Lung (tissue), 12 donors: ENCODE measurements around the gene MYO3A. TPM values are rescaled to one million over a fixed set of nuclear protein-coding genes. Genes with fewer than 3 reads are reported as not detected.

Experiments used
- ATAC-seq: fragments of 200-7000 bp; cut with Tn5 transposase; one replicate; pipeline ENCODE4 v1.9.1; 2020; ENCODE audit warnings: moderate number of reproducible peaks; ENCODE audit not compliant: insufficient read depth, low FRiP score
- DNase-seq, 3 donors: peaks; one replicate each; pipeline ENCODE4 v3.0.0-alpha.2; 2013 to 2017
- H3K27ac ChIP-seq, 2 donors: one replicate each; pipeline ENCODE4 v1.5.1; 2013; ENCODE audit warnings: mild to moderate bottlenecking in 2 of 2, moderate library complexity in 2 of 2, control low read depth in 1 of 2, inconsistent platforms in 1 of 2, low read depth in 1 of 2, low read length in 1 of 2
- H3K27me3 ChIP-seq, 3 donors: one replicate each; pipeline ENCODE4 v1.5.1; 2013; ENCODE audit warnings: low read length in 2 of 3; ENCODE audit not compliant: control insufficient read depth in 3 of 3, insufficient read depth in 3 of 3
- H3K36me3 ChIP-seq, 4 donors: one replicate each; pipeline ENCODE4 v1.5.1; 2013; ENCODE audit warnings: low read length in 4 of 4, mild to moderate bottlenecking in 1 of 4, moderate library complexity in 1 of 4; ENCODE audit not compliant: control insufficient read depth in 4 of 4, insufficient read depth in 4 of 4
- H3K4me1 ChIP-seq, 5 donors: one replicate each; pipeline ENCODE4 v1.5.1; 2013; ENCODE audit warnings: low read length in 5 of 5, mild to moderate bottlenecking in 2 of 5, moderate library complexity in 1 of 5; ENCODE audit not compliant: control insufficient read depth in 5 of 5, insufficient read depth in 5 of 5
- H3K4me3 ChIP-seq: one replicate; pipeline ENCODE4 v1.5.1; 2013; ENCODE audit warnings: mild to moderate bottlenecking, control low read depth, moderate library complexity
- H3K9ac ChIP-seq, 2 donors: one replicate each; pipeline ENCODE4 v1.5.1; 2013; ENCODE audit warnings: low read length in 2 of 2, control low read depth in 1 of 2; ENCODE audit not compliant: insufficient read depth in 1 of 2
- H3K9me3 ChIP-seq, 4 donors: one replicate each; pipeline ENCODE4 v1.5.1; 2013; ENCODE audit warnings: low read length in 3 of 4, mild to moderate bottlenecking in 1 of 4, moderate library complexity in 1 of 4; ENCODE audit not compliant: control insufficient read depth in 4 of 4, insufficient read depth in 3 of 4
- WGBS, 2 donors: extraction: QIAGEN DNeasy Blood & Tissue Kit; methylation state at CpG; one replicate each; pipeline ENCODE4 v1.1.7; 2013; 5-methylcytosine and 5-hydroxymethylcytosine counted together
- polyA plus RNA-seq, 2 donors: library from polyadenylated mRNA; stranded (reverse); fragments of 200-250 nt; gene quantifications; one replicate each; pipeline ENCODE4 v1.2.1, GENCODE V29; 2013
- total RNA-seq, 2 donors: library from RNA; depleted of rRNA in 1 of 2; stranded (reverse); fragments of >200 nt in 1 of 2; gene quantifications; one replicate each; pipeline ENCODE4 v1.2.1, GENCODE V29; 2014 to 2021
- TF ChIP-seq, protein P1 (sequence below): IDR thresholded peaks from 2 replicates; pipeline ENCODE4 v1.5.1; 2012; ENCODE audit warnings: mild to moderate bottlenecking; ENCODE audit errors: control extremely low read depth, extremely low read depth
- donor health status: control.
- donor health status: control.
- donor health status: Bipolar disorder and iron deficiency.
- donor health status: healthy.
- donor health status: DM: yes; HTN: yes; CAD: no.

Gene MYO3A
- total and polyA plus RNA-seq, 4 donors, result 0.08 to 5.7 (median 0.34) TPM

DNA sequence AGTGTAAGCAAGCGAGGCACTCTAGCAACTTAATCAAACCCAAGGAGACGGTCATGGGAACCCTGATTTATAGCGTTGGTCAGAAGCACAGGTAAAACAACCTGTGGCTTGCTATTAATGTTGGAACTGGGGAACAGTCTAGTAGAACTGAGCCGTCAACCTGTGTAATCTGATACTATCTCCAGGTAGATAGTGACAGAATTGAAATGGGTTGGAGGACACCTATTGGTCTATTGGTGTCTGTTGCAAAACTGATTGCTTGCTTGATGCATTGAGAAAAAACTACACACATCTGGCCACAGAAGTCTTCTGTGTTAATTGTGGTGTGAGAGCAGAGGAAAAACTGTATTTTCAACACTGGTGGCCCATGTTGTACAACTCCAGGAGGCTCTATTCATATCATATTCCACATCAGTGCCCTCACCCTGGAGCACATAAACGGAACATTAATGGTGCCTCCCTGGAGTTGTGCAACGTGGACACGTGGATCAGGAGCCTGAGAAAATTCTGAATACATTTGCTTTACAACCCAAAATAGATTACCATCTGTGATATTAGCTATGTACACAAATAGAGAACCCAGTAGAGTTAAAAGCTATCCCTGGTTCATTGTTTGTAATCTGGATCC is 112.2 kb downstream of the MYO3A start:
- H3K9ac ChIP-seq, result no peak overlapping the region
- 74 to 83% methylated on average over 7 of the region's 7 CpGs for WGBS, 2 donors
- H3K27ac ChIP-seq, result no peak overlapping the region
- H3K4me1 ChIP-seq, result peaks cover 0 to 7% (median 0%) of the 10 kb centered on the region in 5 donors
- no peaks in the 10 kb centered on the region for H3K9me3 ChIP-seq
- TF ChIP-seq, protein P1, sequence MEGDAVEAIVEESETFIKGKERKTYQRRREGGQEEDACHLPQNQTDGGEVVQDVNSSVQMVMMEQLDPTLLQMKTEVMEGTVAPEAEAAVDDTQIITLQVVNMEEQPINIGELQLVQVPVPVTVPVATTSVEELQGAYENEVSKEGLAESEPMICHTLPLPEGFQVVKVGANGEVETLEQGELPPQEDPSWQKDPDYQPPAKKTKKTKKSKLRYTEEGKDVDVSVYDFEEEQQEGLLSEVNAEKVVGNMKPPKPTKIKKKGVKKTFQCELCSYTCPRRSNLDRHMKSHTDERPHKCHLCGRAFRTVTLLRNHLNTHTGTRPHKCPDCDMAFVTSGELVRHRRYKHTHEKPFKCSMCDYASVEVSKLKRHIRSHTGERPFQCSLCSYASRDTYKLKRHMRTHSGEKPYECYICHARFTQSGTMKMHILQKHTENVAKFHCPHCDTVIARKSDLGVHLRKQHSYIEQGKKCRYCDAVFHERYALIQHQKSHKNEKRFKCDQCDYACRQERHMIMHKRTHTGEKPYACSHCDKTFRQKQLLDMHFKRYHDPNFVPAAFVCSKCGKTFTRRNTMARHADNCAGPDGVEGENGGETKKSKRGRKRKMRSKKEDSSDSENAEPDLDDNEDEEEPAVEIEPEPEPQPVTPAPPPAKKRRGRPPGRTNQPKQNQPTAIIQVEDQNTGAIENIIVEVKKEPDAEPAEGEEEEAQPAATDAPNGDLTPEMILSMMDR, result no peak
- DNase-seq (no peak), ATAC-seq (no peak)
- no peak overlapping the region for H3K4me3 ChIP-seq
- no peaks in the 10 kb centered on the region for H3K27me3 ChIP-seq
- no peaks in the 10 kb centered on the region for H3K36me3 ChIP-seq

DNA sequence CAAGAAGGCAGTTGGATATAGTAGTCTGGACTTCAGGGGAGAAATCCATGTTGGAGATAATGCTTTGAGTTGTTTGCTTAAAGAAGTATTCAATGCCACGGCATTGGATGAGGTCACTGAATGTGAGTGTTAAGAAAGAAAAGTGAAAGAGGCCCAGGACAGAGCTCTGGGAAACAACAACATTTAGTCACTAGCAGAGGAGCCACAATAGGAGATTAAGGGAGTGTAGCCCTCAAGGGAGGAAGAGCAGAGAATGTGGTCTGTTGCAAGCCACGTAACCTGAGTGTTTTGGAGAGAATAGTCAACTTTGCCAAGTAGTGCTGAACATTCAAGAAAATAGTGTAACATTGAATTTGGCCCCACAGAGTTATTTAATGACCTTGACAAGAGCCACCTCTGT is 114.7 kb downstream of the MYO3A start:
- DNase-seq, result no peak
- no peak overlapping the region for H3K4me3 ChIP-seq

DNA sequence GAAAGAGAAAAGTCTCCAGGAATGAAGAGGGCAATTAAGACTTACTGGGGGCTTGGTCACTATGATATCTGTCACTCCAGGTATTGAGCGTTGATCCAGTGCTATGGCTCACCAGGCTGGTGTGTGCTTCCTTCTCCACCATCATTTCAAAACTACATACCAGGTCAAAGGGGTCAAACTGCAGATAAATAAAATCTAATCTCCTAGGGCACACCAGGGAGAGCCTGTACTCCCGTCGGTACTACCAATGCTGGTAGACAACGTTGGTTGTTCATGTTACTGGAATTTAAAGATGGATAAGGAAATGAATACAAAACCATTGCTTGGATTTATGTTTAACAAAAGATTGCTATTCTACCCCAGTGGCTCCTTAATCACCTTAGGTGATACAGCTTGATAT is 118.3 kb downstream of the MYO3A start:
- Histone ChIP-seq H3K36me3 (no peaks in the 10 kb centered on the region), H3K4me1 (no peaks in the 10 kb centered on the region), H3K27ac (no peak overlapping the region), H3K9me3 (peaks cover 0 to 2% (median 0%) of the 10 kb centered on the region in 4 donors), H3K9ac (no peak overlapping the region), H3K27me3 (no peaks in the 10 kb centered on the region), H3K4me3 (no peak overlapping the region)
- DNase-seq, result no peak
- TF ChIP-seq, protein P1, result no peak
- WGBS, 2 donors, result 80 to 81% methylated on average over 4 of the region's 4 CpGs
- no peak for ATAC-seq

More for the DNA sequence above, 114.7 kb downstream of the MYO3A start:
- TF ChIP-seq, protein P1, result no peak
- no peaks in the 10 kb centered on the region for H3K9me3 ChIP-seq
- H3K27ac ChIP-seq, result no peak overlapping the region
- H3K36me3 ChIP-seq, result no peaks in the 10 kb centered on the region
- no peak overlapping the region for H3K9ac ChIP-seq
- H3K27me3 ChIP-seq, result no peaks in the 10 kb centered on the region
- ATAC-seq, result no peak
- peaks cover 0 to 6% (median 0%) of the 10 kb centered on the region in 5 donors for H3K4me1 ChIP-seq
- WGBS, 2 donors, result 60 to 69% methylated on average over 2 of the region's 2 CpGs

DNA sequence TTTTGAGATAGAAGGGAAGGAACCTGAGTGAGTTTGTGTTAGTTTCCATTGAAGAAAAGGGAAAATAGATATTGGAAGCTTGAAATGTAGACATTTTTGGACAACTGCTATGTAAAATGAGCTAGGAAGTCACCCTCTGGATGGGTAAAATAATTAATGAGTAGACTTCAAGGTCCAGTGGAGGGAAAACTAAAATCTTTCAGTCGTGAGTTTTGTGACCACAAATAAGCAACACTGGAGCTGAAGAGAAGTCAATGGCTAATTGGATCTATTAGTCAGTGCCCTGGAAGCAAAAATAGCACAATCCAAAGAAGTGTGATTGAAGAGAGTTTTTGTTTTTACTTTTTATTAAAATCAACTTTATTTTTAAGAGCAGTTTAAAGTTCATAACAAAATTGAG is 123.4 kb downstream of the MYO3A start:
- Histone ChIP-seq H3K4me3 (no peak overlapping the region), H3K9me3 (peaks cover 0 to 4% (median 0%) of the 10 kb centered on the region in 4 donors), H3K9ac (no peak overlapping the region), H3K27ac (no peak overlapping the region), H3K27me3 (no peaks in the 10 kb centered on the region), H3K36me3 (no peaks in the 10 kb centered on the region), H3K4me1 (no peaks in the 10 kb centered on the region)
- no peak for ATAC-seq
- WGBS, 2 donors, result 78 to 84% methylated on average over 1 of the region's 1 CpG
- TF ChIP-seq, protein P1, result no peak
- no peak for DNase-seq
